ENCODE measurements around the gene MAP7D3.

DNA sequence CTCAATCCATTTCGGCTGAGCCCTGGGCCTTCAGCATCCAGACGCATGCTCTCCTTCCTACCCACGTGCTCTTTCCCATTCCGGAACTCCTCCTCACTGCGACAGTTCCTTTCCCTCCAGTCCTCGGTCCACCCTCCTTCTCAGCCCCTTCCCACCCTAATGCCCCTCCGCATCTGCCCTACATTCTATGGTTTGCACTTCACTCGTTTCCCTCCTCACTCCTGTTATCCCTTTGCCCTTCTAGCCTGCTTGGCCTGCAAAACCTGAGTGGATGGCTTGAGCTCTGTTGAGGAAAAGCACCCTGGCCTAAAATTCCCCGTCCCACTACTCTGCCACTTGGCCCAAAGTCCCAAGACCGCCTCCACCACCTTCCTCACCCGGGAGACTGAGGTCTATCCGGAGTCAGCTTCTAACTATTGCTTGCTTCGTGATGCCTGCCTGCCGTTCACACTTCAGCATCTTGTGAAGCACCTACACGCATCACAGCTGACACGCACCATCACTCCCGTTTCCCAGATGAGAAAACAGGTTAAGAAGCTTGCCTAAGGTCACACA, 38.6 kb downstream of the MAP7D3 start:
- no peak for TF ChIP-seq CTCF (conservative IDR thresholded peaks at IDR 0.05)
- no peak for TF ChIP-seq EZH2 (IDR thresholded peaks at IDR 0.05; ENCODE audit: low read depth)
